Measurements from ENCODE around the gene C7orf25.

GRCh38 chr7:42926204-42926603 is 14.3 kb upstream of the C7orf25 start:
- TF ChIP-seq ZNF496 (CRISPR knock-in tag; IDR thresholded peaks at IDR 0.05; ENCODE audit: insufficient replicate concordance) (no peak), ZBTB43 (CRISPR knock-in tag; conservative IDR thresholded peaks at IDR 0.05) (no peak), EP300 (IDR thresholded peaks at IDR 0.05; ENCODE audit: low read depth in 2 of 2, low read length in 2 of 2) (no peak), EP300 (CRISPR knock-in tag; IDR thresholded peaks at IDR 0.05; ENCODE audit: borderline replicate concordance) (no peak)
